Right cardiac atrium (tissue), 5 donors: Measurements from ENCODE around the gene CSTB. TPM values are rescaled to one million over a fixed set of nuclear protein-coding genes. Genes with fewer than 3 reads are reported as not detected.
A peak's percentile ranks its signal among the peaks of the same experiment; 100 is the strongest.

Experiments
- ATAC-seq, 2 donors: fragments of 200-7000 bp; cut with Tn5 transposase; one replicate each; pipeline versions ENCODE4 v1.8.0 to v1.9.1; 2020; ENCODE audit warnings: moderate library complexity in 2 of 2, mild to moderate bottlenecking in 1 of 2
- DNase-seq, 3 donors: peaks; one replicate each; pipeline ENCODE4 v3.0.0-alpha.2; 2020
- H3K27ac ChIP-seq: one replicate; pipeline ENCODE4 v1.5.1; 2013; ENCODE audit warnings: mild to moderate bottlenecking, low read length, control low read depth, moderate library complexity
- H3K27me3 ChIP-seq: one replicate; pipeline ENCODE4 v1.6.1; 2013; ENCODE audit not compliant: control insufficient read depth, insufficient read depth
- H3K4me1 ChIP-seq: one replicate; pipeline ENCODE4 v1.6.1; 2013; ENCODE audit warnings: low read length; ENCODE audit not compliant: control insufficient read depth, insufficient read depth
- H3K4me3 ChIP-seq: one replicate; pipeline ENCODE4 v1.5.1; 2013; ENCODE audit warnings: low read length, control low read depth
- H3K9me3 ChIP-seq: one replicate; pipeline ENCODE4 v1.6.1; 2013; ENCODE audit warnings: low read length; ENCODE audit not compliant: control insufficient read depth
- WGBS: extraction: QIAGEN DNeasy Blood & Tissue Kit; methylation state at CpG from one replicate; pipeline ENCODE4 v1.1.7; 2013; 5-methylcytosine and 5-hydroxymethylcytosine counted together
- intact Hi-C, 4 donors: fragments of 100-400 bp; cut with DNase I; formaldehyde crosslinking; loops; one replicate each; pipeline versions ENCODE4 v1.11.0 to v1.14.0; 2022 to 2023
- polyA plus RNA-seq: library from polyadenylated mRNA; stranded (reverse); fragments of 200-250 nt; gene quantifications from one replicate; pipeline ENCODE4 v1.2.3, GENCODE V29; 2013
- total RNA-seq, 4 donors: library from RNA; stranded (reverse); fragmentation: NEBNext Ultra II Directional; extraction: Animal tissue kit (Norgen Biotek cat#: 25700); gene quantifications; one replicate each; pipeline ENCODE4 v1.2.1, GENCODE V29; 2021
- donor health status: healthy with polysubstance abuse.
- donor health status: DM: no; HTN: yes; CAD: no.
- donor health status: DM: no; HTN: no; CAD: no.
- donor health status: DM: no; HTN: yes; CAD: no; lungs with severe emphysema.
- donor health status: DM: yes; HTN: yes; CAD: no.

CSTB gene
- total and polyA plus RNA-seq, 5 donors: 28.6 to 57.5 (median 33.3) TPM

GRCh38 chr21:43767498-43767983 is 8.6 kb downstream of the CSTB start:
- H3K27ac ChIP-seq: no peak overlapping the region
- WGBS: 83% methylated on average over 15 of the region's 15 CpGs
- no peak overlapping the region for H3K4me3 ChIP-seq
- intact Hi-C loops: no loop called here
- H3K27me3 ChIP-seq: no peaks in the 10 kb centered on the region
- no peaks in the 10 kb centered on the region for H3K4me1 ChIP-seq
- peak in 1 of 2 donors; percentile 6 for ATAC-seq
- DNase-seq: peak in 1 of 3 donors; percentile 44
- no peaks in the 10 kb centered on the region for H3K9me3 ChIP-seq

- WGBS: 79% methylated on average over 34 of the region's 34 CpGs
- H3K4me3 ChIP-seq: no peak overlapping the region
- no peak for ATAC-seq
- no peaks in the 10 kb centered on the region for H3K9me3 ChIP-seq
- no peak overlapping the region for H3K27ac ChIP-seq
- intact Hi-C loops: no loop called here
- DNase-seq: peak in 1 of 3 donors; percentile 51
- H3K4me1 ChIP-seq: no peaks in the 10 kb centered on the region
- H3K27me3 ChIP-seq: no peaks in the 10 kb centered on the region
Observed at GRCh38 chr21:43766734-43767497, 9.2 kb downstream of the CSTB start.

GRCh38 chr21:43764576-43765495 is 11.3 kb downstream of the CSTB start:
- Histone ChIP-seq H3K4me1 (no peaks in the 10 kb centered on the region), H3K27ac (no peak overlapping the region), H3K27me3 (no peaks in the 10 kb centered on the region), H3K9me3 (no peaks in the 10 kb centered on the region), H3K4me3 (no peak overlapping the region)
- DNase-seq (peak in 2 of 3 donors; percentile 52 to 67), ATAC-seq (peak; percentile 6)
- WGBS: 74% methylated on average over 19 of the region's 19 CpGs
- intact Hi-C loops: no loop called here

GRCh38 chr21:43763901-43764523 is 12.1 kb downstream of the CSTB start:
- no peaks in the 10 kb centered on the region for H3K9me3 ChIP-seq

GRCh38 chr21:43762303-43763128 is 13.6 kb downstream of the CSTB start:
- H3K9me3 ChIP-seq: no peaks in the 10 kb centered on the region
- H3K27ac ChIP-seq: no peak overlapping the region
- intact Hi-C loops: no loop called here
- DNase-seq: no peak
- no peak overlapping the region for H3K4me3 ChIP-seq
- 95% methylated on average over 15 of the region's 15 CpGs for WGBS
- ATAC-seq: no peak
- no peaks in the 10 kb centered on the region for H3K27me3 ChIP-seq
- no peaks in the 10 kb centered on the region for H3K4me1 ChIP-seq

More at GRCh38 chr21:43763901-43764523, 12.1 kb downstream of the CSTB start:
- intact Hi-C loops: no loop called here
- 90% methylated on average over 10 of the region's 10 CpGs for WGBS
- no peaks in the 10 kb centered on the region for H3K27me3 ChIP-seq
- H3K4me3 ChIP-seq: no peak overlapping the region
- peak in 1 of 3 donors; percentile 44 for DNase-seq
- no peaks in the 10 kb centered on the region for H3K4me1 ChIP-seq
- no peak overlapping the region for H3K27ac ChIP-seq
- no peak for ATAC-seq

- ATAC-seq (no peak), DNase-seq (peak in 1 of 3 donors; percentile 45)
- intact Hi-C loops: no loop called here
- 93% methylated on average over 18 of the region's 18 CpGs for WGBS
- Histone ChIP-seq H3K4me3 (no peak overlapping the region), H3K9me3 (no peaks in the 10 kb centered on the region), H3K27me3 (no peaks in the 10 kb centered on the region), H3K27ac (no peak overlapping the region), H3K4me1 (no peaks in the 10 kb centered on the region)
Observed at GRCh38 chr21:43761886-43762285, 14.2 kb downstream of the CSTB start.

- WGBS: 93% methylated on average over 22 of the region's 22 CpGs
- H3K27me3 ChIP-seq: no peaks in the 10 kb centered on the region
- no peaks in the 10 kb centered on the region for H3K4me1 ChIP-seq
- no peak overlapping the region for H3K27ac ChIP-seq
- no peak for ATAC-seq
- intact Hi-C loops: no loop called here
- peak in 2 of 3 donors; percentile 25 to 48 for DNase-seq
- no peaks in the 10 kb centered on the region for H3K9me3 ChIP-seq
- no peak overlapping the region for H3K4me3 ChIP-seq
Observed at GRCh38 chr21:43760391-43760958, 15.6 kb downstream of the CSTB start.

GRCh38 chr21:43759651-43760050 is 16.5 kb downstream of the CSTB start:
- 97% methylated on average over 19 of the region's 19 CpGs for WGBS

GRCh38 chr21:43758811-43759210 is 17.3 kb downstream of the CSTB start:
- H3K4me1 ChIP-seq: no peaks in the 10 kb centered on the region
- H3K4me3 ChIP-seq: no peak overlapping the region
- WGBS: 79% methylated on average over 10 of the region's 10 CpGs
- H3K27ac ChIP-seq: no peak overlapping the region
- intact Hi-C loops: no loop called here
- H3K27me3 ChIP-seq: no peaks in the 10 kb centered on the region
- ATAC-seq: no peak
- no peaks in the 10 kb centered on the region for H3K9me3 ChIP-seq
- DNase-seq: no peak

More at GRCh38 chr21:43759651-43760050, 16.5 kb downstream of the CSTB start:
- ATAC-seq (no peak), DNase-seq (peak in 2 of 3 donors; percentile 37 to 56)
- no peaks in the 10 kb centered on the region for H3K4me1 ChIP-seq
- no peaks in the 10 kb centered on the region for H3K9me3 ChIP-seq
- intact Hi-C loops: no loop called here
- no peak overlapping the region for H3K27ac ChIP-seq
- no peaks in the 10 kb centered on the region for H3K27me3 ChIP-seq
- H3K4me3 ChIP-seq: no peak overlapping the region

GRCh38 chr21:43758111-43758641 is 17.9 kb downstream of the CSTB start:
- Histone ChIP-seq H3K27me3 (no peaks in the 10 kb centered on the region), H3K4me3 (no peak overlapping the region), H3K4me1 (no peaks in the 10 kb centered on the region), H3K27ac (no peak overlapping the region), H3K9me3 (no peaks in the 10 kb centered on the region)
- intact Hi-C loops: no loop called here
- WGBS: 50% methylated on average over 18 of the region's 18 CpGs
- ATAC-seq (peak; percentile 70 to 71), DNase-seq (peak; percentile 44 to 75 (median 55))
